ENCODE measurements around the gene SLC35E2B.
"Not testable (repeated sequence)": the region's sequence is repeated elsewhere in the genome, so short reads cannot be mapped to it uniquely, and the experiment has no call there.

SLC35E2B gene

DNA sequence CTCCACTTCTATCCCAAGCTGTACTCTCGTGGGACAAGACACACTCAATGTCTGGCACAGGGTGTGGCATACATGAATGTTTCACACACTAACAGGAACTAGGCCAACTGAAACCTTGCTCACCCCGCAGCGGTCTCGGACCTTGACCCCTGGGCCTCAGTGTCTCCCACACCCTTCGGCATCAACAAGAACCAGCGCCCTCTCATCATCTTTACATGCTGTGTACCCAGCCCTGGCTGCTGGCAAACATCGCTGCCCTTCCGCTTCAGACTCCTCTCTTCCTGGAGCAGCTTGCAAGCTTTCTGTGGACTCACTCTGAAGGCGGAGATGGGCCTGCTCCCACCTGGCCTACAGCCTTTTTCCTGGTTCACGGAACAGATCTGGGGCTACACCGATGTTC, 44.3 kb downstream of the SLC35E2B start:
- H2AK5ac ChIP-seq (ENCODE audit: low read length, severe bottlenecking); H4K8ac ChIP-seq (ENCODE audit: low read length); H3K9me3 ChIP-seq (ENCODE audit: control insufficient read depth, low read length); H3K4me2 ChIP-seq (ENCODE audit: low read length, poor library complexity, severe bottlenecking); H2BK15ac ChIP-seq (ENCODE audit: low read depth, poor library complexity, severe bottlenecking); H2AFZ ChIP-seq (ENCODE audit: low read depth, low read length); H3K23ac ChIP-seq (ENCODE audit: low read length in 2 of 2); H4K91ac ChIP-seq (ENCODE audit: low read length); H2BK5ac ChIP-seq (ENCODE audit: low read depth, low read length, poor library complexity, severe bottlenecking); H3K4me1 ChIP-seq (ENCODE audit: control insufficient read depth, insufficient read depth, low read depth, low read length); H3K9ac ChIP-seq (ENCODE audit: low read length); H3K18ac ChIP-seq (ENCODE audit: low read depth in 1 of 2, low read length in 2 of 2); H3K79me1 ChIP-seq (replicated peaks; ENCODE audit: low read length, poor library complexity, severe bottlenecking); H3K27ac ChIP-seq (ENCODE audit: low read length, poor library complexity, severe bottlenecking); H3K4ac ChIP-seq (ENCODE audit: low read depth in 1 of 2, low read length in 2 of 2); H3K14ac ChIP-seq (ENCODE audit: low read length in 2 of 2); H3K4me3 ChIP-seq (ENCODE audit: insufficient read depth in 1 of 2, low read depth in 1 of 2, low read length in 2 of 2); DNase-seq; H3K27me3 ChIP-seq (ENCODE audit: control insufficient read depth in 1 of 2, insufficient read depth in 1 of 2, low read length in 2 of 2); H2BK120ac ChIP-seq (ENCODE audit: low read depth, low read length); H2BK12ac ChIP-seq (ENCODE audit: low read length in 2 of 2): not testable (repeated sequence)
- H3K36me3 ChIP-seq (ENCODE audit: control insufficient read depth in 1 of 2, insufficient read depth in 2 of 2, low read depth in 1 of 2, low read length in 2 of 2): peaks cover 43 to 58% of the 10 kb centered on the region in 2 experiments
- WGBS: 98% methylated on average over 11 of the region's 11 CpGs

DNA sequence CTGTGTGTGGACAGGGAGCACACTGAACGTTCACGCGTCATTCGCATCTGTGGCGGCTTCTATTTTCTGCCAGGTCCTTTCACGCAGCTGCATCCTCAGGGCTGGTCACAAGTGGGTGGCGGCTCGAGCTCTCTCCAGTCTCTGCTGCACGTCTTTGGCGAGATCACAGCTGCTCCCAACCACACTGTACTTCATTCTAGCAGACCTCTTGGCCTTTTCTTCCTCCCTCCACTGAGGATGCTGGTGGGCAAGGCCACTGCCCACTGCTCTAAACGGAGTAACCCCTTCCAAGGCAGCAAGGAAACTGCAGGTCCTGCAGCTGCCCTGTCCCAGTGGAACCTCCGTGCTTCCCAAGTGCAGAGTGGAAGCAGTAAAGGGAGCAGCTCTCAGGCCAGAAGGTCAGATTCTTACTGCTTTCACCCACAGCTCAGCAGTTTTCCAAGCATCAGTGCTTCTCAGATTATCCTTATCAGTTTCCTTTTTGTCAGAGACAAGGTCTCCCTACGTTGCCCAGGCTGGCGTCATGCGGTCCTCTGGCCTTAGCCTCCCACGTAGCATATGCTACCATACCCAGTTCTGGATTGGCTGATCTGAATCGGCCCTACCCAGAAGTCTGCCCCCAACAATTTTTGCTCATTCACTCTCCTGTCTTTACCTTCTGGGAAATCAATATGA, 44.9 kb downstream of the SLC35E2B start:
- not testable (repeated sequence) for H4K91ac ChIP-seq (ENCODE audit: low read length); DNase-seq; H3K9ac ChIP-seq (ENCODE audit: low read length); H3K4me2 ChIP-seq (ENCODE audit: low read length, poor library complexity, severe bottlenecking); H3K27me3 ChIP-seq (ENCODE audit: control insufficient read depth in 1 of 2, insufficient read depth in 1 of 2, low read length in 2 of 2); H2AFZ ChIP-seq (ENCODE audit: low read depth, low read length); H4K8ac ChIP-seq (ENCODE audit: low read length); H3K18ac ChIP-seq (ENCODE audit: low read depth in 1 of 2, low read length in 2 of 2); H2AK5ac ChIP-seq (ENCODE audit: low read length, severe bottlenecking); H2BK120ac ChIP-seq (ENCODE audit: low read depth, low read length); H3K9me3 ChIP-seq (ENCODE audit: control insufficient read depth, low read length); H2BK5ac ChIP-seq (ENCODE audit: low read depth, low read length, poor library complexity, severe bottlenecking); H3K4me1 ChIP-seq (ENCODE audit: control insufficient read depth, insufficient read depth, low read depth, low read length); H3K23ac ChIP-seq (ENCODE audit: low read length in 2 of 2); H2BK12ac ChIP-seq (ENCODE audit: low read length in 2 of 2); H3K4ac ChIP-seq (ENCODE audit: low read depth in 1 of 2, low read length in 2 of 2); H3K4me3 ChIP-seq (ENCODE audit: insufficient read depth in 1 of 2, low read depth in 1 of 2, low read length in 2 of 2); H3K14ac ChIP-seq (ENCODE audit: low read length in 2 of 2); H2BK15ac ChIP-seq (ENCODE audit: low read depth, poor library complexity, severe bottlenecking); H3K27ac ChIP-seq (ENCODE audit: low read length, poor library complexity, severe bottlenecking); H3K79me1 ChIP-seq (replicated peaks; ENCODE audit: low read length, poor library complexity, severe bottlenecking)
- peaks cover 37 to 57% of the 10 kb centered on the region in 2 experiments for H3K36me3 ChIP-seq (ENCODE audit: control insufficient read depth in 1 of 2, insufficient read depth in 2 of 2, low read depth in 1 of 2, low read length in 2 of 2)
- WGBS: 96% methylated on average over 16 of the region's 17 CpGs

DNA sequence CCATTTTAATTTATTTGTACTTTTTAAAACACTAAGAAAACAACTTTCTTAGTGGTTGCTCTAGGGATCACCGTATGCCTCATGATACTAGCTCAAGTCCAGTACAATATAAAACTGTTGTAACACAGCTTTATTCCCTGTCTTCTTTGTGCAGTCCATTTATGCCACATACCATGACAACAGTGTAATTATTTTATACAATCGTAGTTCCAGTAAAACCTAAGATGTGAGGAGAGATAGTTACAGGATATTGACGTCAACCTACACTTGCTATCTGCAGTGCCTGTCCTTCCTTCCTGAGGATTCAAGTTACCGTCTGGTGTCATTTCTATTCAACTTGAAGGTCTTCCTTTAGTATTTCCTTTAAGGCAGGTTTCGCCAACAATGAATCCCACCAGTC, 46.3 kb downstream of the SLC35E2B start:
- not testable (repeated sequence) for H3K9ac ChIP-seq (ENCODE audit: low read length); H3K4ac ChIP-seq (ENCODE audit: low read depth in 1 of 2, low read length in 2 of 2); H3K18ac ChIP-seq (ENCODE audit: low read depth in 1 of 2, low read length in 2 of 2); H3K9me3 ChIP-seq (ENCODE audit: control insufficient read depth, low read length); H3K4me3 ChIP-seq (ENCODE audit: insufficient read depth in 1 of 2, low read depth in 1 of 2, low read length in 2 of 2); H2BK5ac ChIP-seq (ENCODE audit: low read depth, low read length, poor library complexity, severe bottlenecking); H3K4me1 ChIP-seq (ENCODE audit: control insufficient read depth, insufficient read depth, low read depth, low read length); H4K91ac ChIP-seq (ENCODE audit: low read length); H3K79me1 ChIP-seq (replicated peaks; ENCODE audit: low read length, poor library complexity, severe bottlenecking); H3K14ac ChIP-seq (ENCODE audit: low read length in 2 of 2); H3K4me2 ChIP-seq (ENCODE audit: low read length, poor library complexity, severe bottlenecking); DNase-seq; H4K8ac ChIP-seq (ENCODE audit: low read length); H2BK120ac ChIP-seq (ENCODE audit: low read depth, low read length); H3K27me3 ChIP-seq (ENCODE audit: control insufficient read depth in 1 of 2, insufficient read depth in 1 of 2, low read length in 2 of 2); H2BK12ac ChIP-seq (ENCODE audit: low read length in 2 of 2); H2AFZ ChIP-seq (ENCODE audit: low read depth, low read length); H3K27ac ChIP-seq (ENCODE audit: low read length, poor library complexity, severe bottlenecking); H2AK5ac ChIP-seq (ENCODE audit: low read length, severe bottlenecking); H2BK15ac ChIP-seq (ENCODE audit: low read depth, poor library complexity, severe bottlenecking); H3K23ac ChIP-seq (ENCODE audit: low read length in 2 of 2)
- peaks cover 27 to 44% of the 10 kb centered on the region in 2 experiments for H3K36me3 ChIP-seq (ENCODE audit: control insufficient read depth in 1 of 2, insufficient read depth in 2 of 2, low read depth in 1 of 2, low read length in 2 of 2)
- WGBS: 82% methylated on average over 2 of the region's 5 CpGs

DNA sequence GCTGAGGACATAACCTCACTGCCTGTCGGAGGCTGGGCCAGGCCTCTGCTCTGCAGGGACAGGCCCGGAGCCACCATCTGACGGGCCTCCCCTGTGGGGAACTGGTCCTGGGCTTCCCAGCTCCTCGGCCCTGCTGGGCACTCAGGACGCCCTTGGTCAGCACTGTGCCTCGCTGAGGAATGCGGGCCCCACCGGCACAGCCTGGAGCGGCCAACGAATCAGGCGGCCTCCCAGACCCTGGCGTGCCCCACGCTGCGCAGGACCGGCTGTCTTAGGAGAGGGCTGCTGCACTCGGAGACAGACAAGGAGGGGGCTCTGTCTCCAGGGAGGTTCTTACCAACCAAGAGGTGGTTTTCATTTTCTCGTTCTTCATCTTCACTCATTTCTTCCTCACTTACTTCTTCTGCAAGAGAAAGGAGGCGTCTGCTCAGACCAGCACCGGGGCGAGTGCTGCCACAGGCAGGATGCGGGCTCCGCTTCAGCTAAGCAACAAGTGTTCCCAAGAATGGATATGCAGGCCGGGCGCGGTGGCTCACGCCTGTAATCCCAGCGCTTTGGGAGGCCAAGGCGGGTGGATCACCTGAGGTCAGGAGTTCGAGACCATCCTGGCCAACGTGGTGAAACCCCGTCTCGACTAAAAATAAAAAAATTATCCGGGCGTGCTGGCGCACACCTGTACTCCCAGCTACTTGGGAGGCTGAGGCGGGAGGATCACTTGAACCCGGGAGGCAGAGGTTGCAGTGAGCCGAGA, 51.7 kb downstream of the SLC35E2B start:
- not testable (repeated sequence) for H2AFZ ChIP-seq (ENCODE audit: low read depth, low read length); H2BK12ac ChIP-seq (ENCODE audit: low read length in 2 of 2); H3K4me2 ChIP-seq (ENCODE audit: low read length, poor library complexity, severe bottlenecking); H2BK120ac ChIP-seq (ENCODE audit: low read depth, low read length); H3K23ac ChIP-seq (ENCODE audit: low read length in 2 of 2); H2AK5ac ChIP-seq (ENCODE audit: low read length, severe bottlenecking); H2BK5ac ChIP-seq (ENCODE audit: low read depth, low read length, poor library complexity, severe bottlenecking); DNase-seq; H4K8ac ChIP-seq (ENCODE audit: low read length); H3K9ac ChIP-seq (ENCODE audit: low read length); H3K9me3 ChIP-seq (ENCODE audit: control insufficient read depth, low read length); H3K4ac ChIP-seq (ENCODE audit: low read depth in 1 of 2, low read length in 2 of 2); H3K27ac ChIP-seq (ENCODE audit: low read length, poor library complexity, severe bottlenecking); H4K91ac ChIP-seq (ENCODE audit: low read length); H3K4me3 ChIP-seq (ENCODE audit: insufficient read depth in 1 of 2, low read depth in 1 of 2, low read length in 2 of 2); H3K4me1 ChIP-seq (ENCODE audit: control insufficient read depth, insufficient read depth, low read depth, low read length); H3K18ac ChIP-seq (ENCODE audit: low read depth in 1 of 2, low read length in 2 of 2); H3K79me1 ChIP-seq (replicated peaks; ENCODE audit: low read length, poor library complexity, severe bottlenecking); H3K14ac ChIP-seq (ENCODE audit: low read length in 2 of 2); H2BK15ac ChIP-seq (ENCODE audit: low read depth, poor library complexity, severe bottlenecking); H3K27me3 ChIP-seq (ENCODE audit: control insufficient read depth in 1 of 2, insufficient read depth in 1 of 2, low read length in 2 of 2)
- WGBS: over 99% methylated on average over 12 of the region's 38 CpGs
- H3K36me3 ChIP-seq (ENCODE audit: control insufficient read depth in 1 of 2, insufficient read depth in 2 of 2, low read depth in 1 of 2, low read length in 2 of 2): peaks cover 15 to 27% of the 10 kb centered on the region in 2 experiments

All from mesenchymal stem cell (in vitro differentiated cells and primary cell).